Measurements from ENCODE around the gene CCNY. TPM values are rescaled to one million over a fixed set of nuclear protein-coding genes. Genes with fewer than 3 reads are reported as not detected.

The CCNY gene
- total RNA-seq, 1 donor from 2014 or later: 41.3 TPM

- no peaks in the 10 kb centered on the region for H3K27me3 ChIP-seq (ENCODE audit: control insufficient read depth, insufficient read depth, low read length)
- no peaks in the 10 kb centered on the region for H3K36me3 ChIP-seq (ENCODE audit: control insufficient read depth, insufficient read depth, low read length)
- DNase-seq (ENCODE audit: low read depth): no peak
- TF ChIP-seq, protein P1, sequence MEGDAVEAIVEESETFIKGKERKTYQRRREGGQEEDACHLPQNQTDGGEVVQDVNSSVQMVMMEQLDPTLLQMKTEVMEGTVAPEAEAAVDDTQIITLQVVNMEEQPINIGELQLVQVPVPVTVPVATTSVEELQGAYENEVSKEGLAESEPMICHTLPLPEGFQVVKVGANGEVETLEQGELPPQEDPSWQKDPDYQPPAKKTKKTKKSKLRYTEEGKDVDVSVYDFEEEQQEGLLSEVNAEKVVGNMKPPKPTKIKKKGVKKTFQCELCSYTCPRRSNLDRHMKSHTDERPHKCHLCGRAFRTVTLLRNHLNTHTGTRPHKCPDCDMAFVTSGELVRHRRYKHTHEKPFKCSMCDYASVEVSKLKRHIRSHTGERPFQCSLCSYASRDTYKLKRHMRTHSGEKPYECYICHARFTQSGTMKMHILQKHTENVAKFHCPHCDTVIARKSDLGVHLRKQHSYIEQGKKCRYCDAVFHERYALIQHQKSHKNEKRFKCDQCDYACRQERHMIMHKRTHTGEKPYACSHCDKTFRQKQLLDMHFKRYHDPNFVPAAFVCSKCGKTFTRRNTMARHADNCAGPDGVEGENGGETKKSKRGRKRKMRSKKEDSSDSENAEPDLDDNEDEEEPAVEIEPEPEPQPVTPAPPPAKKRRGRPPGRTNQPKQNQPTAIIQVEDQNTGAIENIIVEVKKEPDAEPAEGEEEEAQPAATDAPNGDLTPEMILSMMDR (IDR thresholded peaks at IDR 0.05; ENCODE audit: insufficient read depth, low read length, poor library complexity, severe bottlenecking): no peak
- no peak overlapping the region for H3K4me3 ChIP-seq (ENCODE audit: low read depth, low read length)
Observed at GRCh38 chr10:35567951-35568350, 231.6 kb downstream of the CCNY start.

DNA sequence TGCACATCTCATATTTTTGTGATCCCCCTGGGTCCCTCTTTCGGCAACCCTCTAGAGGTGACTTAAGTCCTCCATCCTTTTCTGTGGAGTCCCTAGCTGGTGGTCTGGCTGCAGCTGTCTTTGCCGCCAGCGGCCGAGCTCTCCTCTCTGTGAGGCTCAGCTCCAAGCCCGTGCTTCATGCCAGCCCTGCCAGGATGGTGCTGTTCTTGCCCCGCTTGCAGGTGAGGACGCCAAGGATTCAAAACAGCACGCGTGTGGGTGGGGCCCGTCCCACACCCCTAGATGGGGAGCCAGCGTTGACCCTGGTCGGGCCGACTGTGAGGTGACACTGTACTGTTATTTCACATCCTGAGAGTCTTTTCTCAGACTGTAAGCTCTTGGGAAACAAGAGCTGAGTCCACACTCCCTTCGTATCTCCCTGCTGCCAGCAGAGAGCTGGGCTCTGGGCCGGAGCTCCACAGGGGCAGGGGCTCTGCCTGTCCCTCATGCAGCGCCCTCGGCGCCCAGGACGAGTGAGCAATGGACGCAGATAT lies 232.2 kb downstream of the CCNY start:
- no peaks in the 10 kb centered on the region for H3K36me3 ChIP-seq (ENCODE audit: control insufficient read depth, insufficient read depth, low read length)
- TF ChIP-seq, protein P1 (IDR thresholded peaks at IDR 0.05; ENCODE audit: insufficient read depth, low read length, poor library complexity, severe bottlenecking): no peak
- no peaks in the 10 kb centered on the region for H3K27me3 ChIP-seq (ENCODE audit: control insufficient read depth, insufficient read depth, low read length)
- no peak overlapping the region for H3K4me3 ChIP-seq (ENCODE audit: low read depth, low read length)
- DNase-seq (ENCODE audit: low read depth): no peak

DNA sequence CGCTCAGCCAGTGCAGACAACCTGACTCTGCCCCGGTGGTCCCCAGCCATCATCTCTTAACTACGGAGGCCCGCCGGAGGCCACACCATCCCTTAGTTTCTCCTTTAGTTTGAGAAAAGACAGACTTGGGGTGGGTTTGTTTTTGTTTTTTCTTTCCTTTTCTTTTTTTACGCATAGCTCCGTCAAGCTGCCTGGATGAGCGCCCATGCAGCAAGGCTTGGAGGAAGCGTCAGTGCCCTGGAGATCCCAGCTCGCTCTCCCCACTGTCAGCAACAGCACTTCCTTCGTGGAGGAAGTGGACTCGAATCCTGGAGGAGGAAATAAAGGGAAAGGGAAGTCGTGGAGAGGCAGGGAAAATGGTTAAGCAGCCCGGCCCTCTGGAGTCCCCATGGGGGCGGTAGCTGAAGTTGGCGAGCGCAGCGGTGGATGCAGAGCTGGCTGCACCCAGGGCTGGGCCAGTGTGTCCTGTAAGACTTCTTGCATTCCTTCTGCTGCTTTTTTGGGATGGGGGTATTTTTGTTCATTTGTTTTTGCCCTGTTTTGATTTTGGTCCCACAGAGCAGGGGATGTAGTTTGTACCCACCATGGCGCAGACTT lies 232.9 kb downstream of the CCNY start:
- no peak overlapping the region for H3K4me3 ChIP-seq (ENCODE audit: low read depth, low read length)
- DNase-seq (ENCODE audit: low read depth): no peak
- H3K36me3 ChIP-seq (ENCODE audit: control insufficient read depth, insufficient read depth, low read length): no peaks in the 10 kb centered on the region

GRCh38 chr10:35569836-35570235 lies 233.5 kb downstream of the CCNY start:
- Histone ChIP-seq H3K4me3 (ENCODE audit: low read depth, low read length) (no peak overlapping the region), H3K36me3 (ENCODE audit: control insufficient read depth, insufficient read depth, low read length) (no peaks in the 10 kb centered on the region), H3K27me3 (ENCODE audit: control insufficient read depth, insufficient read depth, low read length) (no peaks in the 10 kb centered on the region)
- TF ChIP-seq, protein P1 (IDR thresholded peaks at IDR 0.05; ENCODE audit: insufficient read depth, low read length, poor library complexity, severe bottlenecking): no peak
- no peak for DNase-seq (ENCODE audit: low read depth)

More for the DNA sequence above, 232.9 kb downstream of the CCNY start:
- TF ChIP-seq, protein P1 (IDR thresholded peaks at IDR 0.05; ENCODE audit: insufficient read depth, low read length, poor library complexity, severe bottlenecking): no peak
- H3K27me3 ChIP-seq (ENCODE audit: control insufficient read depth, insufficient read depth, low read length): no peaks in the 10 kb centered on the region

DNA sequence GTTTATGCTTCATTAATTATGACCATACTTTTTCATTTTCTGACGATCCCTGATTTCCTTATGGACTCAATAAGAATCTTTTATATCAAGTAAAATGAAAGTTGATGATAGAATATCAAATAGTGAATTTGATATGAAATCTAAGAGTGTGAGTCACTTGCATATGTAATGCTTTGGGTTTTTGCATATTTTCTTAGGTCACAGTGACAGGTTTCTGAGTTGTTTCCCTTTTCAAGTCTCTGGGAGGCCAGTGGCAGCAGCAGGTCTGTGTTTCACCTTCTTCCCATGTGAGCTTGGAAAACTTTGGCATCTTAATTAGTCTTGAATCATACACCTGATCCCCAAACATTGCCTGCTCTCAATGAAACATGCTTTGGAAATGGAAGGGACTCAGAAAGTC lies 234.1 kb downstream of the CCNY start:
- TF ChIP-seq, protein P1 (IDR thresholded peaks at IDR 0.05; ENCODE audit: insufficient read depth, low read length, poor library complexity, severe bottlenecking): no peak
- no peak for DNase-seq (ENCODE audit: low read depth)
- Histone ChIP-seq H3K36me3 (ENCODE audit: control insufficient read depth, insufficient read depth, low read length) (no peaks in the 10 kb centered on the region), H3K27me3 (ENCODE audit: control insufficient read depth, insufficient read depth, low read length) (no peaks in the 10 kb centered on the region), H3K4me3 (ENCODE audit: low read depth, low read length) (no peak overlapping the region)

GRCh38 chr10:35572583-35572982 lies 236.3 kb downstream of the CCNY start:
- no peak for DNase-seq (ENCODE audit: low read depth)
- Histone ChIP-seq H3K4me3 (ENCODE audit: low read depth, low read length) (no peak overlapping the region), H3K36me3 (ENCODE audit: control insufficient read depth, insufficient read depth, low read length) (no peaks in the 10 kb centered on the region), H3K27me3 (ENCODE audit: control insufficient read depth, insufficient read depth, low read length) (no peaks in the 10 kb centered on the region)
- TF ChIP-seq, protein P1 (IDR thresholded peaks at IDR 0.05; ENCODE audit: insufficient read depth, low read length, poor library complexity, severe bottlenecking): no peak

Data from kidney epithelial cell (primary cell).